Measurements from ENCODE around the gene GPATCH1. TPM values are rescaled to one million over a fixed set of nuclear protein-coding genes. Genes with fewer than 3 reads are reported as not detected.

The GPATCH1 gene
- total RNA-seq, 4 donors from 2014 or later, result 3.6 to 9.3 (median 6.2) TPM

DNA sequence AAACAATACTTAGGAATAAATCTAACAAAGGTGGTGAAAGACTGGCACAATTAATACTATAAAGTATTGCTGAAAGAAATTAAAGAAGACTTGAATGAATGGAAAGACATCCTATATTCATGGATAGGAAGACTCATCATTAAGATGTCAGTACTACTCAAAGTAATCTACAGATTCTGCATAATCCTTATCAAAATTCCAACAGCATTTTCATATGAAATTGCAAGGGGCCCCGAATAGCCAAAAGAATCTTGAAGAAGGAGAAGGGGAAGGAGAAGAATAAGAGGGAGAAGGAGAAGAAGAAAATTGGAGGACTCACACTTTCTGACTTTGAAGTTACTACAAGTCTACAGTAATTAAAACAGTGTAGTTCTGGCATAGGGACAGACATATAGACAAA, 87.5 kb downstream of the GPATCH1 start:
- peaks cover 0 to 8% (median 0%) of the 10 kb centered on the region in 3 donors for H3K9me3 ChIP-seq
- no peak overlapping the region for H3K27ac ChIP-seq
- H3K27me3 ChIP-seq, result no peaks in the 10 kb centered on the region
- no peak for DNase-seq
- WGBS, 2 donors, result 75 to 84% methylated on average over 1 of the region's 1 CpG
- no peak for TF ChIP-seq POLR2A (IDR thresholded peaks at IDR 0.05)
- TF ChIP-seq, protein P1, sequence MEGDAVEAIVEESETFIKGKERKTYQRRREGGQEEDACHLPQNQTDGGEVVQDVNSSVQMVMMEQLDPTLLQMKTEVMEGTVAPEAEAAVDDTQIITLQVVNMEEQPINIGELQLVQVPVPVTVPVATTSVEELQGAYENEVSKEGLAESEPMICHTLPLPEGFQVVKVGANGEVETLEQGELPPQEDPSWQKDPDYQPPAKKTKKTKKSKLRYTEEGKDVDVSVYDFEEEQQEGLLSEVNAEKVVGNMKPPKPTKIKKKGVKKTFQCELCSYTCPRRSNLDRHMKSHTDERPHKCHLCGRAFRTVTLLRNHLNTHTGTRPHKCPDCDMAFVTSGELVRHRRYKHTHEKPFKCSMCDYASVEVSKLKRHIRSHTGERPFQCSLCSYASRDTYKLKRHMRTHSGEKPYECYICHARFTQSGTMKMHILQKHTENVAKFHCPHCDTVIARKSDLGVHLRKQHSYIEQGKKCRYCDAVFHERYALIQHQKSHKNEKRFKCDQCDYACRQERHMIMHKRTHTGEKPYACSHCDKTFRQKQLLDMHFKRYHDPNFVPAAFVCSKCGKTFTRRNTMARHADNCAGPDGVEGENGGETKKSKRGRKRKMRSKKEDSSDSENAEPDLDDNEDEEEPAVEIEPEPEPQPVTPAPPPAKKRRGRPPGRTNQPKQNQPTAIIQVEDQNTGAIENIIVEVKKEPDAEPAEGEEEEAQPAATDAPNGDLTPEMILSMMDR (IDR thresholded peaks at IDR 0.05), result no peak
- no peaks in the 10 kb centered on the region for H3K36me3 ChIP-seq
- H3K4me3 ChIP-seq, result no peak overlapping the region
- peaks cover 0 to 16% (median 4%) of the 10 kb centered on the region in 3 donors for H3K4me1 ChIP-seq
- intact Hi-C loops (cut with DNase I), result no loop called here

DNA sequence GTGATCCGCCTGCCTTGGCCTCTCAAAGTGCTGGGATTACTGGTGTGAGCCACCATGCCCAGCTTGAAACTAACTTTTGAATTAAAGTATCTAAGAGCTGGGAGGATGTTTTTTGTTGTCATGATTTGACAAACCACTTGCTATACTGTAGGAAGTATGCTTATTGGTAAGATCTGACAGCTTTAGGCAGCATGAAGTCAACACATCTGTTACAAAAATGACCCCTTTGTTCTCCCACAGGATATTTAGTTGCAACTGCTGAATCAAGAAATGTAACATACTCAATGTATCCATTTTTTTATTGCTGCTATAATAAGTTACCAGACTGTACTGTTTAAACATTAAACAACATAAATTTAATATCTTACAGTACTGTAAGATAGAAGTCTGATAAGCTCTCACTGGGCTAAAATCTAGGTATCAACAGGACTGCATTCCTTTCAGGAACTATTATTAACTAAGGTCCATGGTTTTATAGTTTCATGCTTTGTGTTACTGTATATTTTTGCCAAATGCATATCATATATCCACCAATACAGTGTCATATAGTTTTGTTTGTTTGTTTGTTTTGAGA, 90.3 kb downstream of the GPATCH1 start:
- Histone ChIP-seq H3K27ac (no peak overlapping the region), H3K9me3 (peaks cover 0 to 8% (median 0%) of the 10 kb centered on the region in 3 donors), H3K4me1 (peaks cover 3 to 30% (median 15%) of the 10 kb centered on the region in 3 donors), H3K27me3 (no peaks in the 10 kb centered on the region), H3K4me3 (no peak overlapping the region), H3K36me3 (no peaks in the 10 kb centered on the region)
- no peak for DNase-seq
- no peak for TF ChIP-seq POLR2A (IDR thresholded peaks at IDR 0.05)
- TF ChIP-seq, protein P1 (IDR thresholded peaks at IDR 0.05), result no peak
- intact Hi-C loops (cut with DNase I), result no loop called here
- WGBS, 2 donors, result 88 to 100% methylated on average over 1 of the region's 1 CpG

DNA sequence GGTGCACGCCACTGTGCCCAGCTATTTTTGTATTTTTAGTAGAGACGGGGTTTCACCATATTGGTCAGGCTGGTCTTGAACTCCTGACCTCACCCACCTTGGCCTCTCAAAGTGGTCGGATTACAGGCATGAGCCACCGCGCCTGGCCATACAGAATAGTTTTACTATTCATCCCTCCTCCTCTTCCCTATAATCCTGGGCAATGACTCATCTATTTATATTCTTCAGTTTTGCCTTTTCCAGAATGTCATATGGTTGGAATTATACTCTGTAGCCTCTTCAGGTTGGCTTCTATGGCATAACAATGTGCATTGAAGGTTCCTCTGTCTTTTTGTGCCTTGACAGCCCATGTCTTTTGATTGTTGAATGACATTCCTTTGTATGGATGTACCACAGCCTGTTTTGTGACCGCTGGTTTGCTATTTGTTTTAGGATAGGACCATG, 91.0 kb downstream of the GPATCH1 start:
- peaks cover 0 to 8% (median 0%) of the 10 kb centered on the region in 3 donors for H3K9me3 ChIP-seq
- no peak overlapping the region for H3K4me3 ChIP-seq
- intact Hi-C loops (cut with DNase I), result no loop called here
- no peaks in the 10 kb centered on the region for H3K27me3 ChIP-seq
- no peak overlapping the region for H3K27ac ChIP-seq
- no peaks in the 10 kb centered on the region for H3K36me3 ChIP-seq
- TF ChIP-seq, protein P1 (IDR thresholded peaks at IDR 0.05), result no peak
- TF ChIP-seq POLR2A (IDR thresholded peaks at IDR 0.05), result no peak
- DNase-seq, result no peak
- H3K4me1 ChIP-seq, result peaks cover 3 to 31% (median 15%) of the 10 kb centered on the region in 3 donors
- 65 to 70% methylated on average over 6 of the region's 6 CpGs for WGBS, 2 donors

DNA sequence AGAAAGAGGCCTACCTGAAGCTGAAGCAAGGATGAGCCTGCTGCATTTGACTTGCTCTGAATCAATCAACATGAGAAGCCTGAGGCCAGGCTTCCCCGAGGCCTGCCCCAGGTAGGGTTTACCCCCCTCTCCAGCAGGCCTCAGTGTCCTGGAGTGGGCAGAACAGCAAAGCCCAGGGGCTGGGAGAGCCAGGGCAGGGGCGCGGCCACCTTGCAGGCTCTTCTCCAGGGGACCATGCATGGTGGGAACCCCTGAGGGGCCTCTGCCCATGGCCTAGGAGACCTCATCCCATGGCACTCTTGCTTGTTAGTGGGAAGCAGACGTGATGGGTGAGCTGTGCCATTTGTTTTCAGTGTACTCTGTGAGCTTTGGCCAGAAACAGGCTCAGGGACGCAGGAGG, 93.2 kb downstream of the GPATCH1 start:
- DNase-seq, result no peak
- peaks cover 12 to 47% (median 21%) of the 10 kb centered on the region in 3 donors for H3K4me1 ChIP-seq

DNA sequence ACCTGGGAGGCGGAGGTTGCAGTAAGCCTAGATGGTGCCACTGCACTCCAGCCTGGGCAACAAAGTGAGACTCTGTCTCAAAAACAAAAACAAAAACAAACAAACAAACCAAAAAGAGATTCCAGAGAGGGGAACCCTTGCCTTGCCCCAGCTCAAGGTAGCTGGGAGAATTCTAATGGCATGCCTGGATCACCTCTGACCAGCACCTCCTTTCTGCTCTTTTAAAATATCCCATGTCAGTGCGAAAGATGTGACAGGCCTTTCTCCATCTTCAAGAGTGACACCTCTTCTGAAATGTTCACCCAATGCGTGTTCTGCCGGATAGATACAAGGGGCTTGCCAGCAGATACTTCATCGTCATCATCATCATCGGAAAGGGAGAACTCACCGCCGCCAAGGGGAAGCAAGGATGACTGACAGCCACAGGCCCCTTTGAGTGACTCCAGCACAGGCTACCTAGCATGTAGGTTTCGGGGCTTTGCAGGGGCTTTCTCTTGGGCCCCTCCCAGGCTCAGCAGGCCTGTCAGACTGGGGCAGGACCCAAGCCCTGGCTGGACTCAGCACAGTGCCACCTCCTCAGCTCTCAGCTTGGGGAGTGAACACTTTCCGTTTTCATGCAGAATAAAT, 94.3 kb downstream of the GPATCH1 start:
- no peak overlapping the region for H3K27ac ChIP-seq
- DNase-seq, result no peak
- peaks cover 12 to 47% (median 21%) of the 10 kb centered on the region in 3 donors for H3K4me1 ChIP-seq
- WGBS, 2 donors, result 89 to 97% methylated on average over 5 to 9 of the region's 10 CpGs
- intact Hi-C loops (cut with DNase I), result no loop called here
- H3K36me3 ChIP-seq, result no peaks in the 10 kb centered on the region
- TF ChIP-seq, protein P1 (IDR thresholded peaks at IDR 0.05), result no peak
- TF ChIP-seq POLR2A (IDR thresholded peaks at IDR 0.05), result no peak
- H3K4me3 ChIP-seq, result no peak overlapping the region
- no peaks in the 10 kb centered on the region for H3K27me3 ChIP-seq
- no peaks in the 10 kb centered on the region for H3K9me3 ChIP-seq

More for the DNA sequence above, 93.2 kb downstream of the GPATCH1 start:
- no peaks in the 10 kb centered on the region for H3K27me3 ChIP-seq
- TF ChIP-seq POLR2A (IDR thresholded peaks at IDR 0.05), result no peak
- TF ChIP-seq, protein P1 (IDR thresholded peaks at IDR 0.05), result no peak
- no peak overlapping the region for H3K4me3 ChIP-seq
- H3K9me3 ChIP-seq, result no peaks in the 10 kb centered on the region
- intact Hi-C loops (cut with DNase I), result no loop called here
- H3K36me3 ChIP-seq, result no peaks in the 10 kb centered on the region
- no peak overlapping the region for H3K27ac ChIP-seq
- WGBS, 2 donors, result 97 to 100% methylated on average over 1 to 4 of the region's 5 CpGs

Measured in esophagus squamous epithelium (tissue), 5 donors.